ENCODE measurements around the gene FLAD1.

FLAD1 gene

DNA sequence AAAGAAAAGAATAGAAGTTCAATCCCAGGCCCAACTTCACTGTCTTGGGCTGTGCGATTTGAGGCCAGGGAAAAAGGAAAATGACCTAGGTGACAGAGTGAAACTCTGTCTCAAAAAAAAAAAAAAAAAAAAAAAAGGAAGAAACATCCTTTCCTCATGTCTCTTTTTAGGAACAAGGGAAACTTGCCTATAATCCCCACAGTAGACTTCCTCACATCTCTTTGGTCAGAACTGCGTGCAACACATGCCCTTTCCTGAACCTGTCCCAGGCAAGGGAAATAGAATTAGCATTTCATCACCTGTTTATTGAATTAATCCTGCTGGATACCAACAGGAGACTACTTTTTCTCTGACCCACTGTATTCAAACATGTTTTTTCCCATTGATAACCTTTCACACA is 52.8 kb downstream of the FLAD1 start:
- no peaks in the 10 kb centered on the region for H3K9me3 ChIP-seq (ENCODE audit: control insufficient read depth, insufficient read depth, low read depth, low read length)
- H3K4me1 ChIP-seq (ENCODE audit: control insufficient read depth, insufficient read depth, low read length), result peaks cover 4% of the 10 kb centered on the region; the same call in 1 of the 2 replicates
- no peaks in the 10 kb centered on the region for H3K36me3 ChIP-seq (ENCODE audit: control insufficient read depth, insufficient read depth, low read length)
- no peak overlapping the region for H3K9ac ChIP-seq (ENCODE audit: low read length)
- H3K27me3 ChIP-seq (ENCODE audit: control insufficient read depth, insufficient read depth, low read length), result no peaks in the 10 kb centered on the region; the same call in 1 of the 2 replicates
- no peak overlapping the region for H3K27ac ChIP-seq (ENCODE audit: low read depth, low read length)
- no peak overlapping the region for H3K4me3 ChIP-seq (ENCODE audit: low read depth, low read length)

DNA sequence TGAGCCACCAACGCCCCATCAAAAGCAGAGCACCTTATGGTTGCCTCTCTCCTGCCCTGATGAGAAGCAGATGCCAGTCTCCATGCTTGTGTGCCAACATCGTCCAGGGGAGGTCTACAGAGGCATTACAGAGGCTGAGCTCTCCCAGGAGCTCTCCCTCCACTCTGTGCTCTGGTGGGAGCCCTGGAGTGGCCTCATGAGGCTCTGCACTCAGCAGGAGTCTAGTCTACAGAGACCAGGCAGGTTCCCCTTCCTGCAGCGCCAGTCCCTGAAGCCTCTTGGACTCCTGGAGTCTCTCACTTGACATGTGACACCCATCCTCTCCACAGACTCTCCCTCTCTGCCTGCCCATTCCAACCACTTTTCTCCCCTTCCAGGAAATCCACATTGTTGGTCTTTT is 53.9 kb downstream of the FLAD1 start:
- Histone ChIP-seq H3K9me3 (ENCODE audit: control insufficient read depth, insufficient read depth, low read depth, low read length) (no peaks in the 10 kb centered on the region), H3K4me1 (ENCODE audit: control insufficient read depth, insufficient read depth, low read length) (peaks cover 4% of the 10 kb centered on the region; the same call in 1 of the 2 replicates), H3K27me3 (ENCODE audit: control insufficient read depth, insufficient read depth, low read length) (no peaks in the 10 kb centered on the region; the same call in 1 of the 2 replicates), H3K36me3 (ENCODE audit: control insufficient read depth, insufficient read depth, low read length) (no peaks in the 10 kb centered on the region), H3K27ac (ENCODE audit: low read depth, low read length) (no peak overlapping the region), H3K9ac (ENCODE audit: low read length) (no peak overlapping the region), H3K4me3 (ENCODE audit: low read depth, low read length) (no peak overlapping the region)

DNA sequence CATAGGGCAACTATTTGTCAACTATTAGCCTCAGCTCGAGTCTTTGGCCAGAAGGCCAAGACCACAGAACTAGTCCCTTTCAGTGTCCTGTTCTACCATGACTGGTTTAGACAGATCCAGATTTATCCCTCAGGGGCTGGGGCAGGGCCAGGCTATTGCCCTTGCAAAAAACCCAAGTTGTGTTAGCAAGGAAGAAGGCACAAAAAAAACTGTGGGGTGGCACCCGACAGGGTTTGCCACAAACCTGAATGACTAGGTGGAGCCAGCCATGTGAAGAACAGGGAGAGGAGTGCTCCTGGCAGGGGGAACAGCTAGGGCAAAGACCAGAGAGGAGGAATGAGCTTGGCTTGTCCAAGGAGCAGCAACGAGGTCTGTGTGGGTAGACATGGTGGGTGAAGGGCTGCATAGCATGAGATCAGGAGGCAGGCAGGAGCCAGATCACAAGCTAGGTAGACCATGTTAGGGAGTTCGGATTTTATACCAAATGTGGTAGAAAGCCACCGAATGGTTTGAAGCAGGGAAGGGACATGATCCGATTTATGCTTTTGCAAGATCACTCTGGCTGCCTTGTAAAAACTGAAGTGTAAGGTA is 54.8 kb downstream of the FLAD1 start:
- Histone ChIP-seq H3K27me3 (ENCODE audit: control insufficient read depth, insufficient read depth, low read length) (no peaks in the 10 kb centered on the region; the same call in 1 of the 2 replicates), H3K27ac (ENCODE audit: low read depth, low read length) (no peak overlapping the region), H3K9me3 (ENCODE audit: control insufficient read depth, insufficient read depth, low read depth, low read length) (no peaks in the 10 kb centered on the region), H3K4me1 (ENCODE audit: control insufficient read depth, insufficient read depth, low read length) (peaks cover 4% of the 10 kb centered on the region; the same call in 1 of the 2 replicates), H3K9ac (ENCODE audit: low read length) (no peak overlapping the region), H3K4me3 (ENCODE audit: low read depth, low read length) (no peak overlapping the region), H3K36me3 (ENCODE audit: control insufficient read depth, insufficient read depth, low read length) (no peaks in the 10 kb centered on the region)

DNA sequence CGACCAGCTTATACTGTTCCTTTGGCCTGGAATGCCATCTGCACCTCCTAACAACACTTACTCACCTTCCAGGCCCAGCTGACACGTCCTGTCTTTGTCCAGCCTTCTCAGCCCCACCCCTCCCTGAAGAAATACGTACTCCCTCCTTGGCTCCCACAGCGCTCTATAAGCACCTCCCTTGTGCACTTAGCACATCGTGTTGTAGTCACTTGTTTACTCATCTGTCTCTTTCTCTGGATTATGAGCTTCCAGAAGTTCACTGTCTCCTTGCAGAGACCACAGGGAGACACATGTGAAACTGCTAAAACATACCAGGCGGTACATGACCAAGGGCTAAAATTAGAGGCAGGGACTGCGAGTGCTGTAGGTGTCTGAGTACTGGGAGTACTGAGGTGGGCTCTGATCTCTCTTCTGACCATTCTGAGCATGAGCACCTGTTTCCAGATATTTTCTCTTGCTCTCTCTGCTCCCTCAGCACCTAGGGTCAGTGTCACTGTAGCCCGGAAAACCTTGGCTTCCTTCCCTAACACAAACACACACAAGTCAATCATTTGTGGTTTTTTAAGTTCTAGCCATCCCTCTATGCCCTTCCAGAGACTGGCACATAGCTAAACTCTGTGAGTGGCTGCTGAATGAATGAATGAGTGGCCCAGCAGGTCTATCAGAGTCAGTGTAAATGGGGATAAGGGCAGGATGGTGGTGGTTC is 55.6 kb downstream of the FLAD1 start:
- H3K9me3 ChIP-seq (ENCODE audit: control insufficient read depth, insufficient read depth, low read depth, low read length), result no peaks in the 10 kb centered on the region
- H3K4me1 ChIP-seq (ENCODE audit: control insufficient read depth, insufficient read depth, low read length), result peaks cover 4% of the 10 kb centered on the region; the same call in 1 of the 2 replicates
- H3K9ac ChIP-seq (ENCODE audit: low read length), result no peak overlapping the region
- no peaks in the 10 kb centered on the region; the same call in 1 of the 2 replicates for H3K27me3 ChIP-seq (ENCODE audit: control insufficient read depth, insufficient read depth, low read length)
- no peaks in the 10 kb centered on the region for H3K36me3 ChIP-seq (ENCODE audit: control insufficient read depth, insufficient read depth, low read length)
- no peak overlapping the region for H3K27ac ChIP-seq (ENCODE audit: low read depth, low read length)
- no peak overlapping the region for H3K4me3 ChIP-seq (ENCODE audit: low read depth, low read length)

DNA sequence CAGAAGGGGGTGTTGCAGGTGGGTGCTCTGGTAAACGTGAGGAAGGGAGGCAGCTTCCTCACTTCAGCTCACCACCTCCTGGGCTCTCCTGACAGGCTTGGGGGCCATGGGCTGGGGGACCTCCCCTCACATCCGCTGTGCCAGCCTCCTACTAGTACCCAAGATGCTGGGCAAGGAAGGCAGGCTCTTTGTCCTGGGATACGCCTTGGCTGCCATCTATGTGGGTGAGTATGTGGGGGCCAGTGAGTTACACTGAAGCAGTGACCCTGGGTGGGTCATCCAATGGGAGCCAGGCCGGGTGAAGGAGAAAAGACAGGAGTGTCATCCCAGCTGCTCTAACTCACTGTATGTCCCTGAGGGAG is 56.1 kb downstream of the FLAD1 start:
- H3K9ac ChIP-seq (ENCODE audit: low read length), result no peak overlapping the region
- no peak overlapping the region for H3K27ac ChIP-seq (ENCODE audit: low read depth, low read length)
- no peak overlapping the region for H3K4me3 ChIP-seq (ENCODE audit: low read depth, low read length)
- no peaks in the 10 kb centered on the region for H3K9me3 ChIP-seq (ENCODE audit: control insufficient read depth, insufficient read depth, low read depth, low read length)
- no peaks in the 10 kb centered on the region for H3K36me3 ChIP-seq (ENCODE audit: control insufficient read depth, insufficient read depth, low read length)
- H3K27me3 ChIP-seq (ENCODE audit: control insufficient read depth, insufficient read depth, low read length), result no peaks in the 10 kb centered on the region; the same call in 1 of the 2 replicates
- H3K4me1 ChIP-seq (ENCODE audit: control insufficient read depth, insufficient read depth, low read length), result peaks cover 4% of the 10 kb centered on the region; the same call in 1 of the 2 replicates

DNA sequence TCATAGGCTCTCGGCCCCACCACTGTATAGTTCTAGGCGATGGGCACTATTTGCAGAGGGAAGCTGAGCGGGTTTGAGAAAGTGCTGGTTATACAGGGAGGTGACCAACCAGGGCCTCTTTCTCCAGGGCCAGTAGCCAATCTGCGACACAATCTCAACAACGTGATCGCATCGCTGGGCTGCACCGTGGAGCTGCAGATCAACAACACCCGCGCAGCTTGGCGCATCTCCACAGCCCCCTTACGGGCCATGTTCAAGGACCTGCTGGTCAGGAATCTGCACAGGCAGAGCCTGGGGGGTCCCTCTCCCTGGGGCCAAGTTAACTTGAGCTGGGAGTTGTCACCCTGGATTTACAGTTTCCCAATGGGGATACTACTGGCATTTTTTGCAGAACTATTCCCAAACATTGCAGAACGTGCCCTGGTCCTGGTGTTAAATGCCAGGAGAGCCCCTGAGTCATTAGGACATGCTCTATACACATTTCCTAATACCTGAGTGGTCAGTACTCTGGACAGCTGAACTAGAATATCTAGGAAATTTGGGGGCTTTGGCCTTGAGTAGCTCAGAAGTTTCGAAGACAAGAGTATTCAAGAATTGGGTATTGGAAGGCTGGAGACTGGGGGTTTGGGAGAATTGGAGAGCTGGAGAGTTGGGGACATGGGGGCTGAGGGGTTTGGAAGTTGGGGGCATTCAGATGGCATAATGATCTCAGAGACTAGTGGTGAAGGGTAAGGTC is 57.4 kb downstream of the FLAD1 start:
- peaks cover 9% of the 10 kb centered on the region; the same call in 1 of the 2 replicates for H3K4me1 ChIP-seq (ENCODE audit: control insufficient read depth, insufficient read depth, low read length)
- H3K27ac ChIP-seq (ENCODE audit: low read depth, low read length), result no peak overlapping the region
- H3K9ac ChIP-seq (ENCODE audit: low read length), result no peak overlapping the region
- no peaks in the 10 kb centered on the region for H3K36me3 ChIP-seq (ENCODE audit: control insufficient read depth, insufficient read depth, low read length)
- no peaks in the 10 kb centered on the region; the same call in 1 of the 2 replicates for H3K27me3 ChIP-seq (ENCODE audit: control insufficient read depth, insufficient read depth, low read length)
- H3K4me3 ChIP-seq (ENCODE audit: low read depth, low read length), result no peak overlapping the region
- H3K9me3 ChIP-seq (ENCODE audit: control insufficient read depth, insufficient read depth, low read depth, low read length), result no peaks in the 10 kb centered on the region
